Naive thymus-derived CD4-positive, alpha-beta T cell (primary cell): ENCODE results near the gene CAMK1D. TPM values are rescaled to one million over a fixed set of nuclear protein-coding genes. Genes with fewer than 3 reads are reported as not detected.

Experiments used
- ATAC-seq: fragments of 150-1000 bp; cut with Tn5 transposase; 2 replicates; pipeline ENCODE4 v1.10.0; 2021; ENCODE audit warnings: mild to moderate bottlenecking, moderate library complexity
- CTCF ChIA-PET: fragments of 350-600 bp; sonication (Branson Sonifier 250); formaldehyde crosslinking; loops from one replicate; lab custom pipeline; 2021; ENCODE audit warnings: antibody characterized with exemption; lab: Charles Lee
- POLR2A ChIA-PET: fragments of 350-600 bp; sonication (Branson Sonifier 250); formaldehyde crosslinking; loops from one replicate; lab custom pipeline; 2021; ENCODE audit warnings: antibody characterized with exemption, inconsistent platforms; lab: Charles Lee
- DNase-seq, 9 donors: peaks; one replicate each; pipeline versions ENCODE4 v3.0.0 to v3.0.0-alpha.2; 2020 to 2022; ENCODE audit warnings: mixed read lengths in 1 of 9
- H3K27ac ChIP-seq: one replicate; pipeline ENCODE4 v1.7.0; 2013; ENCODE audit warnings: mild to moderate bottlenecking, low read depth, low read length, moderate library complexity
- H3K27me3 ChIP-seq, 2 donors: one replicate each; pipeline ENCODE4 v1.7.0; 2013; ENCODE audit warnings: low read length in 2 of 2, mild to moderate bottlenecking in 2 of 2, moderate library complexity in 2 of 2; ENCODE audit not compliant: control insufficient read depth in 2 of 2, insufficient read depth in 2 of 2
- H3K36me3 ChIP-seq, 3 experiments: 1 replicate in 2 of 3; 2 replicates in 1 of 3; pipeline ENCODE4 v1.7.0; 2013; ENCODE audit warnings: low read length in 3 of 3, mild to moderate bottlenecking in 3 of 3, moderate library complexity in 1 of 3; ENCODE audit not compliant: insufficient read depth in 3 of 3, control insufficient read depth in 2 of 3
- H3K4me1 ChIP-seq, 2 donors: one replicate each; pipeline ENCODE4 v1.7.0; 2013; ENCODE audit warnings: low read length in 2 of 2, mild to moderate bottlenecking in 2 of 2, moderate library complexity in 1 of 2; ENCODE audit not compliant: control insufficient read depth in 2 of 2, insufficient read depth in 2 of 2
- H3K4me3 ChIP-seq: 2 replicates; pipeline ENCODE4 v1.7.0; 2013; ENCODE audit warnings: mild to moderate bottlenecking, low read length
- H3K9me3 ChIP-seq, 3 experiments: 1 replicate in 2 of 3; 2 replicates in 1 of 3; pipeline ENCODE4 v1.7.0; 2013; ENCODE audit warnings: low read length in 3 of 3; ENCODE audit not compliant: control insufficient read depth in 2 of 3
- H3K27ac Mint-ChIP-seq, 9 donors: one replicate each; pipeline ENCODE4 v1.8.0; 2020 to 2022; ENCODE audit warnings: mixed read lengths in 9 of 9, mild to moderate bottlenecking in 8 of 9, moderate library complexity in 5 of 9, inconsistent platforms in 2 of 9
- H3K27me3 Mint-ChIP-seq, 5 donors: one replicate each; pipeline ENCODE4 v1.8.0; 2021 to 2022; ENCODE audit warnings: mixed read lengths in 5 of 5, mild to moderate bottlenecking in 1 of 5
- H3K36me3 Mint-ChIP-seq, 5 donors: one replicate each; pipeline ENCODE4 v1.8.0; 2020 to 2022; ENCODE audit warnings: mixed read lengths in 5 of 5, mild to moderate bottlenecking in 3 of 5, inconsistent platforms in 1 of 5
- H3K4me1 Mint-ChIP-seq, 7 donors: one replicate each; pipeline ENCODE4 v1.8.0; 2020 to 2022; ENCODE audit warnings: mixed read lengths in 7 of 7, mild to moderate bottlenecking in 3 of 7, inconsistent platforms in 1 of 7
- H3K4me3 Mint-ChIP-seq, 10 donors: one replicate each; pipeline ENCODE4 v1.8.0; 2020 to 2022; ENCODE audit warnings: mild to moderate bottlenecking in 10 of 10, mixed read lengths in 10 of 10, moderate library complexity in 6 of 10, inconsistent platforms in 2 of 10
- H3K9me3 Mint-ChIP-seq, 11 donors: one replicate each; pipeline ENCODE4 v1.8.0; 2020 to 2022; ENCODE audit warnings: mixed read lengths in 11 of 11, mild to moderate bottlenecking in 4 of 11, inconsistent platforms in 1 of 11, moderate library complexity in 1 of 11
- intact Hi-C, 2 donors: fragments of 100-400 bp; cut with micrococcal nuclease; formaldehyde crosslinking; loops; one replicate each; pipeline ENCODE4 v1.15.1; 2023
- polyA plus RNA-seq, 2 donors: library from polyadenylated mRNA; unstranded; fragments of 300-500 nt; fragmentation: Illumina TruSeq; gene quantifications; one replicate each; pipeline ENCODE4 v1.2.3, GENCODE V29; 2021
- total RNA-seq, 6 experiments: library from RNA in 5 of 6; stranded (reverse) in 5 of 6; gene quantifications; 1 replicate in 5 of 6; 2 replicates in 1 of 6; pipeline ENCODE4 v1.2.3 and lab custom pipeline; 2021 to 2026

CAMK1D gene
- total and polyA plus RNA-seq, 7 experiments from 2014 or later = 12.5 to 43.2 (median 18.6) TPM

DNA sequence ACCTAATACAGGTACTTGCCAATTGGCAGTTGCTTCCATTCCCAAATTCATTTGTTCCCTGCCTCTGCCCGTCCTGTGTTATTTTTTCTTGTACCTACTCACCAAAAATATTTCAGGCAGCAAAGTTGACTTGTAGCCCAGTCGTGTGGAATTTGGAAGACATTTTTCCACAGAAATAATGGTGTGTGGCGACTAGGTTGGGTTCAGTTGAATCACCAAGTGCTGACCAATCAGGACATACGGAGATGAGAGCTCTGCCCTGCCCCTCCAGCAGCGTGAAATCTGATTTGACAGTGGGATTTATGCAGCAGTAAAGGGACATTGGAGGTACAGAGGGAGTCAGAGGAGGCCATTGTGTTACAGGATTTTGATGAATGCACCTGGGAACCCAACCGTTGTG is 435.3 kb downstream of the CAMK1D start:
- no peaks in the 10 kb centered on the region for H3K4me1 ChIP-seq
- H3K36me3 Mint-ChIP-seq = peaks cover 0 to 61% (median 14%) of the 10 kb centered on the region in 5 donors
- no peak overlapping the region for H3K4me3 ChIP-seq
- H3K27ac ChIP-seq = no peak overlapping the region
- no peaks in the 10 kb centered on the region for H3K9me3 Mint-ChIP-seq
- ChIA-PET CTCF (no interaction called here), POLR2A (no interaction called here)
- no peak for DNase-seq
- no peaks in the 10 kb centered on the region for H3K9me3 ChIP-seq
- ATAC-seq = no peak
- H3K4me3 Mint-ChIP-seq = no peak overlapping the region
- H3K27ac Mint-ChIP-seq = no peak overlapping the region
- intact Hi-C loops = loop anchor here in 1 of 2 donors (10.0 kb wide), 1 partner anchor 290 kb away; no protein-coding TSS in a partner anchor
- no peaks in the 10 kb centered on the region for H3K27me3 Mint-ChIP-seq
- H3K36me3 ChIP-seq = no peaks in the 10 kb centered on the region
- H3K27me3 ChIP-seq = no peaks in the 10 kb centered on the region
- H3K4me1 Mint-ChIP-seq = peaks cover 0 to 6% (median 5%) of the 10 kb centered on the region in 7 donors

- no peaks in the 10 kb centered on the region for H3K36me3 ChIP-seq
- H3K9me3 ChIP-seq = no peaks in the 10 kb centered on the region
- H3K27me3 ChIP-seq = no peaks in the 10 kb centered on the region
- no peak overlapping the region for H3K4me3 ChIP-seq
- H3K27ac ChIP-seq = no peak overlapping the region
- H3K27me3 Mint-ChIP-seq = no peaks in the 10 kb centered on the region
- intact Hi-C loops = loop anchor here in 1 of 2 donors (10.0 kb wide), 1 partner anchor 289 kb away; no protein-coding TSS in a partner anchor
- no peaks in the 10 kb centered on the region for H3K9me3 Mint-ChIP-seq
- DNase-seq = no peak
- ChIA-PET CTCF (interaction anchor here (0.5 kb wide), 1 partner anchor 387 kb away, joined by 3 read pairs; no protein-coding TSS in a partner anchor), POLR2A (interaction anchor here (0.6 kb wide), 1 partner anchor 424 kb away, joined by 3 read pairs; no protein-coding TSS in a partner anchor)
- no peaks in the 10 kb centered on the region for H3K4me1 ChIP-seq
- H3K36me3 Mint-ChIP-seq = peaks cover 0 to 59% (median 16%) of the 10 kb centered on the region in 5 donors
- ATAC-seq = no peak
- H3K4me1 Mint-ChIP-seq = peaks cover 0 to 6% (median 5%) of the 10 kb centered on the region in 7 donors
- H3K27ac Mint-ChIP-seq = no peak overlapping the region
- H3K4me3 Mint-ChIP-seq = no peak overlapping the region
Observed at GRCh38 chr10:12785415-12785831, 436.1 kb downstream of the CAMK1D start.

- H3K36me3 Mint-ChIP-seq = peaks cover 3 to 59% (median 26%) of the 10 kb centered on the region in 5 donors
- Histone ChIP-seq H3K27me3 (no peaks in the 10 kb centered on the region), H3K4me3 (no peak overlapping the region), H3K9me3 (no peaks in the 10 kb centered on the region), H3K27ac (no peak overlapping the region), H3K4me1 (no peaks in the 10 kb centered on the region), H3K36me3 (peaks cover 0 to 8% (median 3%) of the 10 kb centered on the region in 3 experiments)
- no peak overlapping the region for H3K4me3 Mint-ChIP-seq
- peaks cover 0 to 2% (median 0%) of the 10 kb centered on the region in 11 donors for H3K9me3 Mint-ChIP-seq
- CTCF ChIA-PET = no interaction called here
- no peak overlapping the region for H3K27ac Mint-ChIP-seq
- ATAC-seq (no peak), DNase-seq (no peak)
- POLR2A ChIA-PET = no interaction called here
- intact Hi-C loops = loop anchor here in 1 of 2 donors (10.0 kb wide), 1 partner anchor 288 kb away; no protein-coding TSS in a partner anchor
- H3K27me3 Mint-ChIP-seq = no peaks in the 10 kb centered on the region
- H3K4me1 Mint-ChIP-seq = peaks cover 0 to 3% (median 3%) of the 10 kb centered on the region in 7 donors
Observed at GRCh38 chr10:12787297-12787696, 437.9 kb downstream of the CAMK1D start.

GRCh38 chr10:12788277-12788676 is 438.9 kb downstream of the CAMK1D start:
- Histone ChIP-seq H3K36me3 (peaks cover 0 to 8% (median 3%) of the 10 kb centered on the region in 3 experiments), H3K27ac (no peak overlapping the region), H3K4me3 (no peak overlapping the region), H3K4me1 (no peaks in the 10 kb centered on the region), H3K27me3 (no peaks in the 10 kb centered on the region), H3K9me3 (no peaks in the 10 kb centered on the region)
- no peak overlapping the region for H3K27ac Mint-ChIP-seq
- intact Hi-C loops = loop anchor here in 1 of 2 donors (10.0 kb wide), 1 partner anchor 287 kb away; no protein-coding TSS in a partner anchor
- no peak overlapping the region for H3K4me3 Mint-ChIP-seq
- ChIA-PET POLR2A (no interaction called here), CTCF (no interaction called here)
- peaks cover 0 to 2% (median 0%) of the 10 kb centered on the region in 11 donors for H3K9me3 Mint-ChIP-seq
- DNase-seq (no peak), ATAC-seq (no peak)
- peaks cover 3 to 64% (median 32%) of the 10 kb centered on the region in 5 donors for H3K36me3 Mint-ChIP-seq
- no peaks in the 10 kb centered on the region for H3K27me3 Mint-ChIP-seq
- H3K4me1 Mint-ChIP-seq = no peaks in the 10 kb centered on the region

GRCh38 chr10:12790270-12790669 is 440.9 kb downstream of the CAMK1D start:
- Histone ChIP-seq H3K4me1 (no peaks in the 10 kb centered on the region), H3K27ac (no peak overlapping the region), H3K27me3 (no peaks in the 10 kb centered on the region), H3K4me3 (no peak overlapping the region), H3K36me3 (peaks cover 0 to 19% (median 3%) of the 10 kb centered on the region in 3 experiments), H3K9me3 (no peaks in the 10 kb centered on the region)
- H3K4me3 Mint-ChIP-seq = no peak overlapping the region
- ATAC-seq (no peak), DNase-seq (no peak)
- ChIA-PET POLR2A (no interaction called here), CTCF (no interaction called here)
- H3K4me1 Mint-ChIP-seq = no peaks in the 10 kb centered on the region
- H3K27ac Mint-ChIP-seq = no peak overlapping the region
- intact Hi-C loops = no loop called here
- H3K9me3 Mint-ChIP-seq = peaks cover 0 to 2% (median 0%) of the 10 kb centered on the region in 11 donors
- no peaks in the 10 kb centered on the region for H3K27me3 Mint-ChIP-seq
- H3K36me3 Mint-ChIP-seq = peaks cover 3 to 75% (median 39%) of the 10 kb centered on the region in 5 donors

DNA sequence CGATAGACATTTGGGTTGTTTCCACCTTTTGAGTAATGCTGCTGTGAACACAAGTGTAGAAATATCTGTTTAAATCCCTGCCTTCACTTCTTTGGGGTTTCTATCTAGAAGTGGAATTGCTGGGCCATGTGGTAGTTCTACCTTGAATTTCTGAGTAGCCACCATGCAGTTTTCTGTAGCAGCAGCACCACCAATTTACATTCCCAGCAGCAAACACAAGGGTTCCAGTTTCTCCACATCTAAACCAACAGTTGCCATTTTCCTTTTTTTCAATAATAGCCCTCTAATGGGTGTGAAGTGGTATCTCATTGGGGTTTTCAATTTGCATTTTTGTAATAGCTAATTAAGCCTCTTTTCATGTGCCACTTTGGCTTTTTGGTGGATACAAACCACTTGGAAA is 442.4 kb downstream of the CAMK1D start:
- Histone ChIP-seq H3K36me3 (peaks cover 0 to 21% (median 3%) of the 10 kb centered on the region in 3 experiments), H3K4me1 (no peaks in the 10 kb centered on the region), H3K9me3 (no peaks in the 10 kb centered on the region), H3K27ac (no peak overlapping the region), H3K27me3 (no peaks in the 10 kb centered on the region), H3K4me3 (no peak overlapping the region)
- no peaks in the 10 kb centered on the region for H3K4me1 Mint-ChIP-seq
- no peak overlapping the region for H3K4me3 Mint-ChIP-seq
- no peak for ATAC-seq
- CTCF ChIA-PET = no interaction called here
- DNase-seq = no peak
- no peak overlapping the region for H3K27ac Mint-ChIP-seq
- intact Hi-C loops = no loop called here
- H3K27me3 Mint-ChIP-seq = no peaks in the 10 kb centered on the region
- H3K9me3 Mint-ChIP-seq = peaks cover 0 to 2% (median 0%) of the 10 kb centered on the region in 11 donors
- H3K36me3 Mint-ChIP-seq = peaks cover 3 to 74% (median 43%) of the 10 kb centered on the region in 5 donors
- POLR2A ChIA-PET = no interaction called here
